CD4-positive, CD25-positive, alpha-beta regulatory T cell (primary cell): ENCODE measurements around the gene TLR9. TPM values are rescaled to one million over a fixed set of nuclear protein-coding genes. Genes with fewer than 3 reads are reported as not detected.

Source experiments
- ATAC-seq, 2 donors: fragments of 150-1000 bp; cut with Tn5 transposase; one replicate each; pipeline ENCODE4 v1.10.0; 2021; ENCODE audit warnings: low read depth in 2 of 2, moderate number of reproducible peaks in 2 of 2, moderate library complexity in 1 of 2
- DNase-seq, 3 donors: peaks; one replicate each; pipeline versions ENCODE4 v3.0.0 to v3.0.0-alpha.2; 2012 to 2022; ENCODE audit warnings: mixed read lengths in 1 of 3
- H3K27ac ChIP-seq: one replicate; pipeline ENCODE4 v1.7.0; 2013; ENCODE audit warnings: mild to moderate bottlenecking, low read length; ENCODE audit not compliant: insufficient read depth, poor library complexity, severe bottlenecking
- H3K27me3 ChIP-seq: one replicate; pipeline ENCODE4 v1.7.0; 2013; ENCODE audit warnings: low read length; ENCODE audit not compliant: control insufficient read depth, insufficient read depth
- H3K36me3 ChIP-seq: one replicate; pipeline ENCODE4 v1.7.0; 2013; ENCODE audit warnings: mild to moderate bottlenecking, low read length, moderate library complexity; ENCODE audit not compliant: control insufficient read depth, insufficient read depth
- H3K4me1 ChIP-seq: 2 replicates; pipeline ENCODE4 v1.7.0; 2013; ENCODE audit warnings: mild to moderate bottlenecking, low read length; ENCODE audit not compliant: insufficient read depth, control insufficient read depth, poor library complexity, severe bottlenecking
- H3K4me3 ChIP-seq: one replicate; pipeline ENCODE4 v1.7.0; 2013; ENCODE audit warnings: low read depth, mild to moderate bottlenecking, low read length, moderate library complexity
- H3K9me3 ChIP-seq, 2 experiments: 1 replicate in 1 of 2; 2 replicates in 1 of 2; pipeline ENCODE4 v1.7.0; 2013; ENCODE audit warnings: low read length in 2 of 2, mild to moderate bottlenecking in 1 of 2, moderate library complexity in 1 of 2; ENCODE audit not compliant: control insufficient read depth in 2 of 2
- H3K27ac Mint-ChIP-seq, 3 donors: one replicate each; pipeline ENCODE4 v1.8.0; 2020 to 2022; ENCODE audit warnings: mild to moderate bottlenecking in 3 of 3, mixed read lengths in 3 of 3, moderate library complexity in 2 of 3
- H3K27me3 Mint-ChIP-seq: one replicate; pipeline ENCODE4 v1.8.0; 2022; ENCODE audit warnings: mild to moderate bottlenecking, mixed read lengths
- H3K36me3 Mint-ChIP-seq: one replicate; pipeline ENCODE4 v1.8.0; 2020; ENCODE audit warnings: mixed read lengths
- H3K4me1 Mint-ChIP-seq, 4 donors: one replicate each; pipeline ENCODE4 v1.8.0; 2020 to 2022; ENCODE audit warnings: mixed read lengths in 4 of 4, mild to moderate bottlenecking in 1 of 4
- H3K4me3 Mint-ChIP-seq, 4 donors: one replicate each; pipeline ENCODE4 v1.8.0; 2020 to 2022; ENCODE audit warnings: mild to moderate bottlenecking in 4 of 4, mixed read lengths in 4 of 4, moderate library complexity in 3 of 4
- H3K9me3 Mint-ChIP-seq, 7 donors: one replicate each; pipeline ENCODE4 v1.8.0; 2020 to 2022; ENCODE audit warnings: mixed read lengths in 7 of 7, mild to moderate bottlenecking in 3 of 7, moderate library complexity in 2 of 7
- polyA plus RNA-seq, 4 donors: library from polyadenylated mRNA; unstranded; fragments of 300-500 nt; fragmentation: Illumina TruSeq; gene quantifications; one replicate each; pipeline ENCODE4 v1.2.3, GENCODE V29; 2021
- total RNA-seq: library from RNA; stranded (reverse); gene quantifications from one replicate; pipeline ENCODE4 v1.2.3, GENCODE V29; 2022

The TLR9 gene
- total and polyA plus RNA-seq, 5 donors from 2014 or later: 0.16 to 0.27 TPM; not detected in 3

DNA sequence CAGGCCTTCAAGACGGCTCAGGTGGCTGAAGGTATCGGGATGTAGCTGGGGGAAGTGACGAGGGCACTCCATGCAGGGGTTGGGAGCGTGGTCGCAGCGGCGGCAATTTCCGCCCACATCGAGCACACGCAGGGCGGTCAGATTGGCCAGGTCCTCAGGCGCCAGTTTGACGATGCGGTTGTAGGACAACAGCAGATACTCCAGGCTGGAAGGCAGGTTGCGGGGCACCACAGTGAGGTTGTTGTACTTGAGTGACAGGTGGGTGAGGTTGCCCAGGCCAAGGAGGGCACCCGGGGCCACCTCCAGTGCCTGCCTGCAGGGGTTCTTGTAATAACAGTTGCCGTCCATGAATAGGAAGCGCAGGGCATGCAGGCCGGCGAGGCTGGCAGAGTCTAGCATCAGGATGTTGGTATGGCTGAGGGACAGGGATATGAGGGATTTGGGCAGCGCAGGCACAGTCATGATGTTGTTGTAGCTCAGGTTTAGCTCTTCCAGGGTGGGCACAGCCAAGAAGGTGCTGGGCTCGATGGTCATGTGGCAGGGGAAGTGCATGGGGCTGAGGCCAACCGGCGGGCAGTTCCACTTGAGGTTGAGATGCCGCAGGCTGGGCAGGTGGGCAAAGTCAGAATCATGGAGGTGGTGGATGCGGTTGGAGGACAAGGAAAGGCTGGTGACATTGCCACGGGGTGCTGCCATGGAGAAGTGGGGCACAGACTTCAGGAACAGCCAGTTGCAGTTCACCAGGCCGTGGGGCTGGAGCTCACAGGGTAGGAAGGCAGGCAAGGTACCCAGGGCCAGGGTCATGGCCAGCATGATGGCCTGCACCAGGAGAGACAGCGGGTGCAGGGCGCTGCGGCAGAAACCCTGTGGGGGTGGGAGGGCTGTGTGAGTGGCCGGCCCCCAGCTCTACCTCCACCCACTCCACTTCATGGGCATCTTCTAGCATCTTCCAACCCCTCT, 1.7 kb downstream of the TLR9 start:
- Mint-ChIP-seq H3K4me3 (peak overlapping the region; percentile 46 to 75 (median 60)), H3K27ac (peak overlapping the region; percentile 54 to 89 (median 87)), H3K36me3 (no peaks in the 10 kb centered on the region), H3K4me1 (peaks cover 5 to 78% (median 45%) of the 10 kb centered on the region in 4 donors), H3K9me3 (no peaks in the 10 kb centered on the region), H3K27me3 (no peaks in the 10 kb centered on the region)
- DNase-seq (no peak), ATAC-seq (no peak)
- peaks cover 11% of the 10 kb centered on the region for H3K36me3 ChIP-seq
- no peaks in the 10 kb centered on the region for H3K27me3 ChIP-seq
- no peak overlapping the region for H3K4me3 ChIP-seq
- no peak overlapping the region for H3K27ac ChIP-seq
- no peaks in the 10 kb centered on the region for H3K9me3 ChIP-seq
- H3K4me1 ChIP-seq: peaks cover 66% of the 10 kb centered on the region

DNA sequence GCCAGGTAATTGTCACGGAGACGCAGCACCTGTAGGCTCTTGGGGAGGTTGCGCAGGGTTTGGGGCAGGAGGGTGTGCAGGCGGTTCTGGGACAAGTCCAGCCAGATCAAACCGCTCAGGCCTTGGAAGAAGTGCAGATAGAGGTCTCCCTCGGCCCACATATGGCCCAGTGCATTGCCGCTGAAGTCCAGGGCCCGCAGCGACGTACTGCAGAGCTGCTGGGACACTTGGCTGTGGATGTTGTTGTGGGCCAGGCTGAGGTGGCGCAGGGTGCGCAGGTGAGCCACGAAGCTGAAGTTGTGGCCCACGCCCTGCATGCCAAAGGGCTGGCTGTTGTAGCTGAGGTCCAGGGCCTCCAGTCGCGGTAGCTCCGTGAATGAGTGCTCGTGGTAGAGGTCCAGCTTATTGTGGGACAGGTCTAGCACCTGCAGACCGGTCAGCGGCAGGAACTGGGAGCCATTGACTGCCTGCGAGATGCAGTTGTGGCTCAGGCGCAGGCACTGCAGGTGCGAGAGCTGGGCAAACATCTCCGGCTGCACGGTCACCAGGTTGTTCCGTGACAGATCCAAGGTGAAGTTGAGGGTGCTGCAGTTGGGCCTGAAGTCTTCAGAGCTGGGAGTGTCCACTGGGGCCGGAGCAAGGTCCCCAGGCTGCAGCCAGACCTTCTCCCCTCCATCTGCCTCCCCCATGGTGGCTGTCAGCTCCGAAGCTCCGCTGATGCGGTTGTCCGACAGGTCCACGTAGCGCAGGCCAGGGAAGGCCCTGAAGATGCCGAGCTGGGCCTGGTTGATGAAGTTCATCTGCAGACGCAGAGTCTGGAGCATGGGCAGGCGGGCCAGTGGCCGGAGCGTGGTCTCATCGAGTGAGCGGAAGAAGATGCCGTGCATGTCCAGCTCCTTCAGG, 2.9 kb downstream of the TLR9 start:
- H3K4me3 ChIP-seq: peak overlapping the region; percentile 53
- no peak for DNase-seq
- no peak for ATAC-seq
- no peaks in the 10 kb centered on the region for H3K27me3 ChIP-seq
- Mint-ChIP-seq H3K36me3 (no peaks in the 10 kb centered on the region), H3K27ac (peak overlapping the region; percentile 76 to 89 (median 87)), H3K27me3 (no peaks in the 10 kb centered on the region), H3K9me3 (no peaks in the 10 kb centered on the region), H3K4me3 (peak overlapping the region; percentile 84 to 92 (median 85)), H3K4me1 (peaks cover 6 to 87% (median 49%) of the 10 kb centered on the region in 4 donors)
- H3K36me3 ChIP-seq: peaks cover 2% of the 10 kb centered on the region
- no peaks in the 10 kb centered on the region for H3K9me3 ChIP-seq
- H3K27ac ChIP-seq: peak overlapping the region; percentile 68
- H3K4me1 ChIP-seq: peaks cover 78% of the 10 kb centered on the region

DNA sequence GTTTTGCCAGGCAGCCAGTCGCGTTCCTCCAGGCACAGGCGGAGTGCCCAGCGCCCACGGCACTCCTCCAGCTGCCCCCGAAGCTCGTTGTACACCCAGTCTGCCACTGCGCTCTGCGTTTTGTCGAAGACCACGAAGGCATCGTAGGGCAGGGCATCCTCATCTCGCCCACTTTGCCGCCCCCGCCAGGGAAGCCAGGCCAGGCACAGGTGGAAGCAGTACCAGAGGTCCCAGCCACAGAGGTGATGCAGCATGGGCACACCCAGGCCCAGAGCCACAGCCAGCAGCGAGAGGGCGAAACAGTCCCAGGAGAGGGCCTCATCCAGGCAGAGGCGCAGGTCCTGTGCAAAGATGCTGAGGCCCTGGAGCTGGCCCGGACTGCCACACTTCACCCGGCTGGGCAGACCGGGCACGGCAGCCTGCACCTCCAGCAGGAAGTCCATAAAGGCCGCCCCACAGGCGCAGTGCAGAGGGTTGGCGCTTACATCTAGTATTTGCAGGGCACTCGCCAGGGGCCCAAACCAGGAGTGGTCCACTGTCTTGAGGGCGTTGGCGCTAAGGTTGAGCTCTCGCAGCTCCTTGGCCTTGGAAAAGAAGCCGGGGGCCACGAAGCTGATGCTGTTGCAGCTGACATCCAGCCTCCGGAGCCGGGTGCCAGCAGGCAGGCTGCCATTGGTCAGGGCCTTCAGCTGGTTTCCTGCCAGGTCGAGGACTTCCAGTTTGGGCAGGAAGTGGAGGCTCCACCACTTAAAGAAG, 3.7 kb downstream of the TLR9 start:
- ATAC-seq: peak; percentile 65 to 71
- Mint-ChIP-seq H3K4me1 (peaks cover 14 to 93% (median 55%) of the 10 kb centered on the region in 4 donors), H3K27me3 (no peaks in the 10 kb centered on the region), H3K27ac (peak overlapping the region; percentile 76 to 89 (median 87)), H3K4me3 (peak overlapping the region; percentile 84 to 92 (median 85)), H3K9me3 (peaks cover 0 to 1% (median 0%) of the 10 kb centered on the region in 7 donors), H3K36me3 (no peaks in the 10 kb centered on the region)
- H3K4me3 ChIP-seq: peak overlapping the region; percentile 53
- H3K36me3 ChIP-seq: no peaks in the 10 kb centered on the region
- peak overlapping the region; percentile 68 for H3K27ac ChIP-seq
- no peaks in the 10 kb centered on the region for H3K9me3 ChIP-seq
- DNase-seq: peak; percentile 46 to 89 (median 75)
- peaks cover 86% of the 10 kb centered on the region for H3K4me1 ChIP-seq
- no peaks in the 10 kb centered on the region for H3K27me3 ChIP-seq

DNA sequence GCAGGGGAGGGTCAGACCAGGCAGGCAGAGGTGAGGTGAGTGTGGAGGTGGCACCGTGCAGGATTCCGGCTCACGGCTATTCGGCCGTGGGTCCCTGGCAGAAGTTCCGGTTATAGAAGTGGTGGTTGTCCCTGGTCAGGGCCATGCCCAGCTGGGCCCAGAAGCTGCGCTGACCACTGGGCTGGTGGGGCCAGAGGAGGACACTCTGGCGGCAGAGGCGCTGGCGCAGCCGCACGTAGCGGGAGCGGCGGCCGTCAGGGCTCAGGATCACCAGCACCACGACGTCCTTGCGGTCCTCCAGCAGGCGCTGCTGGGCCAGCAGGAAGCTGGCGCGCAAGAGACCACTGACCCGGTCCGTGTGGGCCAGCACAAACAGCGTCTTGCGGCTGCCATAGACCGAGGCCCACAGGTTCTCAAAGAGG, 4.3 kb downstream of the TLR9 start:
- H3K9me3 Mint-ChIP-seq: peaks cover 0 to 1% (median 0%) of the 10 kb centered on the region in 7 donors
- Histone ChIP-seq H3K9me3 (no peaks in the 10 kb centered on the region), H3K27me3 (no peaks in the 10 kb centered on the region), H3K4me1 (peaks cover 86% of the 10 kb centered on the region), H3K4me3 (no peak overlapping the region), H3K36me3 (no peaks in the 10 kb centered on the region), H3K27ac (peak overlapping the region; percentile 68)
- H3K27ac Mint-ChIP-seq: peak overlapping the region in 2 of 3 donors; percentile 14 to 89
- ATAC-seq (no peak), DNase-seq (no peak)
- H3K4me3 Mint-ChIP-seq: peak overlapping the region in 2 of 4 donors; percentile 84 to 85
- peaks cover 17 to 91% (median 53%) of the 10 kb centered on the region in 4 donors for H3K4me1 Mint-ChIP-seq
- no peaks in the 10 kb centered on the region for H3K27me3 Mint-ChIP-seq
- H3K36me3 Mint-ChIP-seq: no peaks in the 10 kb centered on the region

DNA sequence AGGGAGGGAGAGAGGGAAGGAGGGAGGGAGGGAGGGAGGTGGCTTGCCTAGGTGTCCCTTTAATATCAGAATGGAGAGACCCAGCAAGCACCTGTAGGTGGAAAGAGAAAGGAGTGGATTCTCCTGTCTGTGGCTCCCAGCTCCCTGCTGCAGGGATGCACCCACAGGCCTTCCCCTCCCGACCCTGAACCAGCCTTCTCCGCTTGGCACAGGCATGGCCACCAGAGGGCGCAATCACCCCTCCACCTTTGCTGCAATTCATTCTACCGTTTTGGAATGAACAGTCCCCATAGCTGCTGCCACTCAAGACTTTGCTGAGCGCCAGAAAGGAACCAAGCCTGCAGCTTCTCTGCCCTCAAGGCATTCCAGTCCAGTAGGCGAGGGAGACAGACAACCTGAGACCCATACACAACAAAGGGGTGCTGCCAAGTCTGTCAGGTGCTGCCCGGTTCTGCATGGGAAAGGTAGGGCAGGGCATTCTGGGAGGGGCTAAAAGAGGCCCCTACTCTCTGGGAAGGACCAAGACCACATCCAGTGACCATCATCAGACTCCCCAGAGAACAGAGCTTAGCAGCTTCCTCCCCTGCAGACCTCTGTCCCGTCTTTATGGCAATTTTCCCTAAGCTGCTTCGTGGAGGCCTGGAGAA, 4.9 kb downstream of the TLR9 start:
- DNase-seq: peak; percentile 70 to 87 (median 83)

DNA sequence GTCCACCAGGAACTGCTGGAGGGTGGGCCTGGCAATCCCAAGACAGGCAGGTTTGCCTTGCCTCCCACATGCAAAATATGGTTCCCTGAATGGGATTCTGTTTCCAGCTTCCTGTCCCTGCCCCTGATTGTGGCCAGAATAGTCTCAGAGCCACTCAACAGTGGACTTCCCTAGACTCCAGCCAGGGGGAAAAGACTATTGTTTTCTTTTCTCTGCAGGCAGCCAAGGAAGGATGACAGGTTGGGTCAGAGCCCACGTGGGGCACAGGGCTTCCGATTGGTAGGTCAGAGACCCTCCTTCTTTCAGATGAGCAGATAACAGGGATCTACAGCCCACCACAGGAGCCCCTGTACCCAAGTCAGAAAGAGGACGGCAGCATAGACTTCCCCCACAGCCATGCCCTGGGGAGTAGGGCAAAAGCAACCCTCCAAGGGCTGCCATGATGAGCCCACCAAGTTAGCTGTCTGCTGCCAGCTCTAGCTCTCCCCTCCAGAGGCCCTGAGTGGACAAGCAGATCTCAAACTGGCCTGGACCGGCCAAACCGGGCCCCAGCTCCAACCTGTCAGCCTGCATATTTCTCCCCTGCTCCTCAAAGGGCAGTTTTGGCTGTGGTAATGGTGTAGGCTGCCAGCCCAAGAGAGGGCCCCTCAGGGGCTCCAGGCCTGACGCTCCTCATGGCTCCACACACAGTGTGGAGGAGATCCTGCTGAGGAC, 6.4 kb downstream of the TLR9 start:
- Mint-ChIP-seq H3K4me1 (peaks cover 21 to 85% (median 56%) of the 10 kb centered on the region in 4 donors), H3K9me3 (peaks cover 0 to 1% (median 0%) of the 10 kb centered on the region in 7 donors), H3K4me3 (peak overlapping the region; percentile 53 to 80 (median 72)), H3K27me3 (no peaks in the 10 kb centered on the region), H3K27ac (peak overlapping the region; percentile 59 to 97 (median 67)), H3K36me3 (peaks cover 15% of the 10 kb centered on the region)
- Histone ChIP-seq H3K4me1 (peaks cover 77% of the 10 kb centered on the region), H3K9me3 (no peaks in the 10 kb centered on the region), H3K36me3 (peaks cover 14% of the 10 kb centered on the region), H3K4me3 (no peak overlapping the region), H3K27ac (peak overlapping the region; percentile 67), H3K27me3 (no peaks in the 10 kb centered on the region)
- DNase-seq: no peak
- no peak for ATAC-seq

More for the DNA sequence above, 4.9 kb downstream of the TLR9 start:
- Mint-ChIP-seq H3K36me3 (peaks cover 4% of the 10 kb centered on the region), H3K27ac (peak overlapping the region; percentile 65 to 80 (median 73)), H3K9me3 (peaks cover 0 to 1% (median 0%) of the 10 kb centered on the region in 7 donors), H3K4me3 (peak overlapping the region; percentile 66 to 96 (median 82)), H3K27me3 (no peaks in the 10 kb centered on the region), H3K4me1 (peaks cover 17 to 90% (median 52%) of the 10 kb centered on the region in 4 donors)
- Histone ChIP-seq H3K9me3 (no peaks in the 10 kb centered on the region), H3K27ac (no peak overlapping the region), H3K4me1 (peaks cover 81% of the 10 kb centered on the region), H3K36me3 (peaks cover under 1% of the 10 kb centered on the region), H3K27me3 (no peaks in the 10 kb centered on the region), H3K4me3 (no peak overlapping the region)
- peak; percentile 59 to 63 for ATAC-seq
